Measurements from ENCODE around the gene DCX.
"Not testable (repeated sequence)": the region's sequence is repeated elsewhere in the genome, so short reads cannot be mapped to it uniquely, and the experiment has no call there.

DNA sequence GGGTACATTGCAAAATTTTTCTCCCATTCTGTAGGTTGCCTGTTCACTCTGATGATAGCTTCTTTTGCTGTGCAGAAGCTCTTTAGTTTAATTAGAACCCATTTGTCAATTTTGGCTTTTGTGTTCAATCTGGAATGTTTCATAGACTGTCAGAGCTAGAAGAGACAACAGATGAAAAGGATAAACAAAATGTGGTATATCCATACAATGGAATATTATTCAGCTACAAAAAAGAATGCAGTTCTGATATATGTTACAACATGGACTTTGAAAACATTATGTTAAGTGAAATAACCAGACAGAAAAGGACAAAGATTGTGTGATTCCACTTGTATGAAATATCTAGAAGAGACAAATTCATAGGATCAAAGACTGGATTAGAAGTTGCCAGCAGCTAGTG, 65.8 kb downstream of the DCX start:
- TF ChIP-seq, protein P1, sequence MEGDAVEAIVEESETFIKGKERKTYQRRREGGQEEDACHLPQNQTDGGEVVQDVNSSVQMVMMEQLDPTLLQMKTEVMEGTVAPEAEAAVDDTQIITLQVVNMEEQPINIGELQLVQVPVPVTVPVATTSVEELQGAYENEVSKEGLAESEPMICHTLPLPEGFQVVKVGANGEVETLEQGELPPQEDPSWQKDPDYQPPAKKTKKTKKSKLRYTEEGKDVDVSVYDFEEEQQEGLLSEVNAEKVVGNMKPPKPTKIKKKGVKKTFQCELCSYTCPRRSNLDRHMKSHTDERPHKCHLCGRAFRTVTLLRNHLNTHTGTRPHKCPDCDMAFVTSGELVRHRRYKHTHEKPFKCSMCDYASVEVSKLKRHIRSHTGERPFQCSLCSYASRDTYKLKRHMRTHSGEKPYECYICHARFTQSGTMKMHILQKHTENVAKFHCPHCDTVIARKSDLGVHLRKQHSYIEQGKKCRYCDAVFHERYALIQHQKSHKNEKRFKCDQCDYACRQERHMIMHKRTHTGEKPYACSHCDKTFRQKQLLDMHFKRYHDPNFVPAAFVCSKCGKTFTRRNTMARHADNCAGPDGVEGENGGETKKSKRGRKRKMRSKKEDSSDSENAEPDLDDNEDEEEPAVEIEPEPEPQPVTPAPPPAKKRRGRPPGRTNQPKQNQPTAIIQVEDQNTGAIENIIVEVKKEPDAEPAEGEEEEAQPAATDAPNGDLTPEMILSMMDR (IDR thresholded peaks at IDR 0.05) = not testable (repeated sequence)
- TF ChIP-seq POLR2A (IDR thresholded peaks at IDR 0.05) = not testable (repeated sequence)
